ENCODE data around the gene PGPEP1. TPM values are rescaled to one million over a fixed set of nuclear protein-coding genes. Genes with fewer than 3 reads are reported as not detected.

Gene PGPEP1
- polyA plus RNA-seq, 1 experiment = 22.0 TPM

DNA sequence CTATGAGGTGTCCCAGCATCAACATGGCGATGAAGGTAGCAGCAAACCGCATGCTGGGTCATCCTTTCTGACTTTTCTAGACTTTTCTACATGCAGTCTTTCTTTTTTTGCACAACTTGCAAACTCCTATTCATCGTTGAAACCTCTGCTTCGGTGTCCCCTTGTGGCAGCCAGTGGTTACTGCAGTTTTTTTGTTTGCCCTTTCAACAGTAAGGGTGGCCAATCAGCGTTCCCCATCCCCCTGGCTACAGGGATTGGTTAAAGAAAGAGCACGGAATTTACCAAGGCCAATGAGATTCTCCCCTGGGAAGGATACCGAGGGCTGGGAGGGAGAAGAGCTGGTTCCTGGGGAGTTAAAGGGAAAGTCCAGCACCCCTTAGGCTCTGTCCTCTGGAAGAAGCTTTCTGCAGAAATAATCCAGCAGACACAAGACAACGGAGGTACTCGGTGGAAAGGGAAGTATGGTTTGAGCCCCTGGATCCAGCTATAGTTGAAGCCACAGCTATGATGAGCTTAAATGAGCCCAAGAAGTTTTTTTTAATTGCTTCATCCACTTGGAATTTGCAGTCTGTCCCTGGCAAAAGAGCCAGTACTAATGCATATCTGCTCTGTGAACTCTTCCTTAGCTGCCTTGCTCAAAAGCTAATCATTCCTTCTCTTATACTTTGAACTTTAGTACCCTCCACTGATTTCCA is 11.9 kb upstream of the PGPEP1 start:
- H3K4me3 ChIP-seq (ENCODE audit: low read depth, low read length) = peak overlapping the region; percentile 55
- TF ChIP-seq, protein P1, sequence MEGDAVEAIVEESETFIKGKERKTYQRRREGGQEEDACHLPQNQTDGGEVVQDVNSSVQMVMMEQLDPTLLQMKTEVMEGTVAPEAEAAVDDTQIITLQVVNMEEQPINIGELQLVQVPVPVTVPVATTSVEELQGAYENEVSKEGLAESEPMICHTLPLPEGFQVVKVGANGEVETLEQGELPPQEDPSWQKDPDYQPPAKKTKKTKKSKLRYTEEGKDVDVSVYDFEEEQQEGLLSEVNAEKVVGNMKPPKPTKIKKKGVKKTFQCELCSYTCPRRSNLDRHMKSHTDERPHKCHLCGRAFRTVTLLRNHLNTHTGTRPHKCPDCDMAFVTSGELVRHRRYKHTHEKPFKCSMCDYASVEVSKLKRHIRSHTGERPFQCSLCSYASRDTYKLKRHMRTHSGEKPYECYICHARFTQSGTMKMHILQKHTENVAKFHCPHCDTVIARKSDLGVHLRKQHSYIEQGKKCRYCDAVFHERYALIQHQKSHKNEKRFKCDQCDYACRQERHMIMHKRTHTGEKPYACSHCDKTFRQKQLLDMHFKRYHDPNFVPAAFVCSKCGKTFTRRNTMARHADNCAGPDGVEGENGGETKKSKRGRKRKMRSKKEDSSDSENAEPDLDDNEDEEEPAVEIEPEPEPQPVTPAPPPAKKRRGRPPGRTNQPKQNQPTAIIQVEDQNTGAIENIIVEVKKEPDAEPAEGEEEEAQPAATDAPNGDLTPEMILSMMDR (IDR thresholded peaks at IDR 0.05; ENCODE audit: low read depth, low read length) = peak; percentile 96
- H3K9me3 ChIP-seq (ENCODE audit: control insufficient read depth, insufficient read depth, low read length) = no peaks in the 10 kb centered on the region
- DNase-seq (ENCODE audit: low read depth, low spot score) = peak; percentile 95
- H3K27me3 ChIP-seq (ENCODE audit: control insufficient read depth, insufficient read depth, low read length) = no peaks in the 10 kb centered on the region
- ChIA-PET CTCF (interaction anchor here (0.6 to 4.7 kb wide), 43 partner anchors 8 to 217 kb away, joined by 3 to 122 read pairs (median 5); partner anchors contain the start of genes ELL, IQCN and JUND), POLR2A (interaction anchor here (0.8 to 1.7 kb wide), 6 partner anchors 24 to 53 kb away, joined by 3 to 109 read pairs (median 4); partner anchors contain the start of gene JUND)
- peak overlapping the region; percentile 77 for H3K27ac ChIP-seq (ENCODE audit: low read depth, low read length)

DNA sequence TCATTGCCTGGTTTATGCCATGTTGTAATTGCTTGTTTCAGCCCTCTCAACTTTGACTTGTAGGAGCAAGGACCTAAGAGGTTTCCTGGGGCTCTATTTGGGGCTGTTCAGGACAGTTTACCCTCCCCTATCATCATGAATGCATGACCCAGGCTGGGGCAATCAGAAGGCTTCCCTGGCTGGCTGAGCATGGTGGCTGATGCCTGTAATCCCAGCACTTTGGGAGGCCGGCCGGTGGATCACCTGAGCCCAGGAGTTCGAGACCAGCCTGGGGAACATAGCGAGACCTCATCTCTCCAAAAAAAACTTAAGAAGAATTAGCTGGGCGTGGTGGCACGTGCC is 11.4 kb upstream of the PGPEP1 start:
- no peak for DNase-seq (ENCODE audit: low read depth, low spot score)
- H3K27me3 ChIP-seq (ENCODE audit: control insufficient read depth, insufficient read depth, low read length) = no peaks in the 10 kb centered on the region
- ChIA-PET POLR2A (interaction anchor here (0.8 to 1.7 kb wide), 5 partner anchors 25 to 54 kb away, joined by 3 to 109 read pairs (median 4); partner anchors contain the start of gene JUND), CTCF (interaction anchor here (0.6 to 4.7 kb wide), 40 partner anchors 8 to 218 kb away, joined by 3 to 122 read pairs (median 5); partner anchors contain the start of genes IQCN and JUND)
- no peaks in the 10 kb centered on the region for H3K9me3 ChIP-seq (ENCODE audit: control insufficient read depth, insufficient read depth, low read length)
- H3K27ac ChIP-seq (ENCODE audit: low read depth, low read length) = peak overlapping the region; percentile 77
- TF ChIP-seq, protein P1 (IDR thresholded peaks at IDR 0.05; ENCODE audit: low read depth, low read length) = no peak
- peak overlapping the region; percentile 55 for H3K4me3 ChIP-seq (ENCODE audit: low read depth, low read length)

DNA sequence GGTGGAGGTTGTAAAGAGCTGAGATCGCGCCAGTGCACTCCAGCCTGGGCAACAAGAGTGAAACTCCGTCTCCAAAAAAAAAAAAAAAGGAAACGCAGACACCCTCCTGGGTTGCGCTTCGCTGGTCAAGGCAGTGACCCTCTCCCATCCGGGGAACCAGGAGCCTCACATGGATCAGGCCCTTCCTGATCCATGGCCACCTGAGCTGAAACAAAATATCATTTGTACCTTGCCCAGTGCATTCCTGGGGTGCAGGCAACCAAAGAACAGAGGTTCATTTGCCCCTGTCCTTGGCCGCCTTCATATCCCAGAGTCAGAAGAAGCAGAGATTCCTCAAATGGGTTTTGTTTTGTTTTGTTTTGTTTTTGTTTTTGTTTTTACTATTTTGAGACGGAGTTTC is 9.5 kb upstream of the PGPEP1 start:
- Histone ChIP-seq H3K9me3 (ENCODE audit: control insufficient read depth, insufficient read depth, low read length) (no peaks in the 10 kb centered on the region), H3K27ac (ENCODE audit: low read depth, low read length) (no peak overlapping the region), H3K27me3 (ENCODE audit: control insufficient read depth, insufficient read depth, low read length) (no peaks in the 10 kb centered on the region), H3K4me3 (ENCODE audit: low read depth, low read length) (no peak overlapping the region)
- CTCF ChIA-PET = interaction anchor here (4.7 kb wide), 1 partner anchor 51 kb away, joined by 122 read pairs; the partner anchor contains the start of gene JUND
- DNase-seq (ENCODE audit: low read depth, low spot score) = no peak
- TF ChIP-seq, protein P1 (IDR thresholded peaks at IDR 0.05; ENCODE audit: low read depth, low read length) = no peak
- POLR2A ChIA-PET = no interaction called here

DNA sequence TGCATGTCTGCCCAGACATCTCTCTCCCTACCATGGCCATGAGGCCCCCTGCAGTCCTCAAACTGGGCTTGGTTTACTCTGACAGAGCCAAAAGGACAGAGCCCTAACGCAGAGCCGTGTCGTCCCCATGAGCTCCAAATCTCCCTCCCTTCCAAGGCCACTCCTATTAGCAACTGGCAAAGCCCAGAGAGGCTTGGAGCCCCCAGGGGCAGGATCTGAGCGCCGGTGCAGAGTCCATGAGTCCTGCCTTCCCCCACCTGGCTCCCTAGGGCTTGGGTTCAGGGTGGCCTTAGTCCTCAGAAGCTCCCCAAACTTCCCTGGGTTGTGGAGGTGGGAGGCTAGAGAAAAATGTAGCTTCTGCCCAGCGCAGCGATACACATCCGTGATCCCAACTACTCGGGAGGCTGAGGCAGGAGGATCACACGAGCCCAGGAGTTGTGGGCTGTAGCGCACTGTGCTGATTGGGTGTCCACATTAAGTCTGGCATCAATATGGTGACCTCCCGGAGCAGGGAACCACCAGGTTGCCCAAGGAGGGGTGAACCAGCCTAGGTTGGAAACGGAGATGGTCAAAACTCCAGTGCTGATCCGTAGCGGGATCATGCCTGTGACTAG is 7.4 kb upstream of the PGPEP1 start:
- ChIA-PET POLR2A (interaction anchor here (2.3 kb wide), 1 partner anchor 52 kb away, joined by 14 read pairs; the partner anchor contains the start of gene JUND), CTCF (interaction anchor here (0.8 to 0.9 kb wide), 3 partner anchors 12 to 53 kb away, joined by 3 to 4 read pairs (median 4); no protein-coding TSS in a partner anchor)
- no peak overlapping the region for H3K4me3 ChIP-seq (ENCODE audit: low read depth, low read length)
- no peak for DNase-seq (ENCODE audit: low read depth, low spot score)
- no peak overlapping the region for H3K27ac ChIP-seq (ENCODE audit: low read depth, low read length)
- H3K27me3 ChIP-seq (ENCODE audit: control insufficient read depth, insufficient read depth, low read length) = peaks cover 2% of the 10 kb centered on the region
- TF ChIP-seq, protein P1 (IDR thresholded peaks at IDR 0.05; ENCODE audit: low read depth, low read length) = no peak
- H3K9me3 ChIP-seq (ENCODE audit: control insufficient read depth, insufficient read depth, low read length) = no peaks in the 10 kb centered on the region
